ENCODE measurements around the gene ARHGAP44.

DNA sequence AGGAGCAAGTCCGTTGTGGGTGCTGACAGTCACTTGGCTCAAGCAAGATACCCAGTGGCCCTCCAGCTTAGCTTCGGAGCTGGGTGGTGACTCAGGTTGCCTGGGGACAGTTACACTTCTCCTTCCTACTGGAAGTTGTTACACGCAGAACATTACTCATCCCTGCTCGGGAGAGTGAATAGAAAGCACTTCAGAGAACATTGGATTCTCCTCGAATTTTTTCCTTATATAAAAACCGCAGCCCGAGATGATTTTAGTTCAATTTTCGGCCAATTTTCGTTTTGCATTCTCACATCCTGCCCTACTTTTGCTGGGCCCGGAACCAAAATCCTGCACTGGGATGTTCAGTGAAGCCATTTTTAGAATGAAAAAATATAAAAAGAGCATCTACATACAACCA, 128.8 kb downstream of the ARHGAP44 start:
- TF ChIP-seq, protein P1, sequence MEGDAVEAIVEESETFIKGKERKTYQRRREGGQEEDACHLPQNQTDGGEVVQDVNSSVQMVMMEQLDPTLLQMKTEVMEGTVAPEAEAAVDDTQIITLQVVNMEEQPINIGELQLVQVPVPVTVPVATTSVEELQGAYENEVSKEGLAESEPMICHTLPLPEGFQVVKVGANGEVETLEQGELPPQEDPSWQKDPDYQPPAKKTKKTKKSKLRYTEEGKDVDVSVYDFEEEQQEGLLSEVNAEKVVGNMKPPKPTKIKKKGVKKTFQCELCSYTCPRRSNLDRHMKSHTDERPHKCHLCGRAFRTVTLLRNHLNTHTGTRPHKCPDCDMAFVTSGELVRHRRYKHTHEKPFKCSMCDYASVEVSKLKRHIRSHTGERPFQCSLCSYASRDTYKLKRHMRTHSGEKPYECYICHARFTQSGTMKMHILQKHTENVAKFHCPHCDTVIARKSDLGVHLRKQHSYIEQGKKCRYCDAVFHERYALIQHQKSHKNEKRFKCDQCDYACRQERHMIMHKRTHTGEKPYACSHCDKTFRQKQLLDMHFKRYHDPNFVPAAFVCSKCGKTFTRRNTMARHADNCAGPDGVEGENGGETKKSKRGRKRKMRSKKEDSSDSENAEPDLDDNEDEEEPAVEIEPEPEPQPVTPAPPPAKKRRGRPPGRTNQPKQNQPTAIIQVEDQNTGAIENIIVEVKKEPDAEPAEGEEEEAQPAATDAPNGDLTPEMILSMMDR (IDR thresholded peaks at IDR 0.05), result no peak
- no peak for TF ChIP-seq POLR2AphosphoS5 (IDR thresholded peaks at IDR 0.05)
